Mesendoderm (in vitro differentiated cells): Measurements from ENCODE around the gene ITPR2.

Experiments used
- DNase-seq: peaks from one replicate; pipeline ENCODE4 v3.0.0; 2013
- H2AK5ac ChIP-seq: 2 replicates; pipeline ENCODE4 v1.6.1; 2013; ENCODE audit warnings: low read length, inconsistent platforms
- H2BK120ac ChIP-seq: 2 replicates; pipeline ENCODE4 v1.6.1; 2013; ENCODE audit warnings: low read depth, mild to moderate bottlenecking, low read length, moderate library complexity, mixed read lengths
- H2BK15ac ChIP-seq: replicated peaks from 2 replicates; pipeline ENCODE4 v1.6.1; 2013; ENCODE audit warnings: low read depth, mild to moderate bottlenecking, moderate library complexity
- H2BK5ac ChIP-seq: 2 replicates; pipeline ENCODE4 v1.6.1; 2013; ENCODE audit warnings: low read length, inconsistent platforms
- H3K18ac ChIP-seq: 2 replicates; pipeline ENCODE4 v1.6.1; 2013; ENCODE audit warnings: mild to moderate bottlenecking, low read length, mixed read lengths
- H3K23ac ChIP-seq: one replicate; pipeline ENCODE4 v1.6.1; 2013; ENCODE audit warnings: low read length
- H3K27ac ChIP-seq: 2 replicates; pipeline ENCODE4 v1.5.1; 2013; ENCODE audit warnings: low read depth, mild to moderate bottlenecking, inconsistent platforms, low read length, moderate library complexity
- H3K27me3 ChIP-seq: 2 replicates; pipeline ENCODE4 v1.6.1; 2013; ENCODE audit warnings: low read length, control low read depth, mild to moderate bottlenecking, inconsistent platforms; ENCODE audit not compliant: insufficient read depth, poor library complexity
- H3K36me3 ChIP-seq: 2 replicates; pipeline ENCODE4 v1.6.1; 2013; ENCODE audit warnings: low read length, inconsistent platforms; ENCODE audit not compliant: control insufficient read depth, insufficient read depth
- H3K4ac ChIP-seq: one replicate; pipeline ENCODE4 v1.6.1; 2013; ENCODE audit warnings: low read depth, mild to moderate bottlenecking, low read length, moderate library complexity
- H3K4me1 ChIP-seq: 2 replicates; pipeline ENCODE4 v1.6.1; 2013; ENCODE audit warnings: low read depth, low read length, inconsistent platforms; ENCODE audit not compliant: control insufficient read depth
- H3K4me2 ChIP-seq: 2 replicates; pipeline ENCODE4 v1.6.1; 2013; ENCODE audit warnings: low read length
- H3K4me3 ChIP-seq: 2 replicates; pipeline ENCODE4 v1.5.1; 2013; ENCODE audit warnings: mild to moderate bottlenecking, low read length
- H3K56ac ChIP-seq: one replicate; pipeline ENCODE4 v1.6.1; 2013; ENCODE audit warnings: low read length
- H3K79me1 ChIP-seq: 2 replicates; pipeline ENCODE4 v1.6.1; 2013; ENCODE audit warnings: low read length, inconsistent platforms
- H3K79me2 ChIP-seq: 2 replicates; pipeline ENCODE4 v1.6.1; 2013; ENCODE audit warnings: mild to moderate bottlenecking, low read length; ENCODE audit not compliant: control insufficient read depth, insufficient read depth
- H3K9ac ChIP-seq: 2 replicates; pipeline ENCODE4 v1.6.1; 2013; ENCODE audit warnings: low read length, inconsistent platforms
- H4K5ac ChIP-seq: one replicate; pipeline ENCODE4 v1.6.1; 2013; ENCODE audit warnings: low read length
- H4K8ac ChIP-seq: one replicate; pipeline ENCODE4 v1.6.1; 2013; ENCODE audit warnings: low read depth, mild to moderate bottlenecking, control low read depth, low read length, moderate library complexity
- WGBS: extraction: QIAGEN DNeasy Blood & Tissue Kit; methylation state at CpG from one replicate; pipeline ENCODE4 v1.1.7; 2013; ENCODE audit warnings: low lambda C conversion rate, missing lambda C conversion rate; ENCODE audit not compliant: insufficient coverage; ENCODE audit errors: extremely low coverage; 5-methylcytosine and 5-hydroxymethylcytosine counted together

Gene ITPR2

GRCh38 chr12:26813812-26814211 lies 19.2 kb downstream of the ITPR2 start:
- WGBS = no CpG with 5 or more reads among the region's 7 CpGs
- Histone ChIP-seq H3K79me2 (no peaks in the 10 kb centered on the region), H3K27me3 (no peaks in the 10 kb centered on the region), H3K9ac (no peak overlapping the region), H2BK5ac (no peak overlapping the region), H4K8ac (no peak overlapping the region), H3K27ac (no peak overlapping the region), H4K5ac (no peak overlapping the region), H2BK120ac (no peak overlapping the region), H3K4me2 (no peak overlapping the region), H3K36me3 (no peaks in the 10 kb centered on the region), H3K23ac (no peak overlapping the region), H3K4me3 (no peak overlapping the region), H3K18ac (no peak overlapping the region), H3K79me1 (no peaks in the 10 kb centered on the region), H3K56ac (no peak overlapping the region), H3K4ac (no peak overlapping the region), H2AK5ac (no peak overlapping the region), H2BK15ac (no peak overlapping the region), H3K4me1 (no peaks in the 10 kb centered on the region)
- no peak for DNase-seq

GRCh38 chr12:26810330-26810729 lies 22.7 kb downstream of the ITPR2 start:
- Histone ChIP-seq H3K79me1 (no peaks in the 10 kb centered on the region), H3K4me2 (no peak overlapping the region), H3K9ac (no peak overlapping the region), H2BK120ac (no peak overlapping the region), H2BK5ac (no peak overlapping the region), H3K56ac (no peak overlapping the region), H3K4me3 (no peak overlapping the region), H3K27me3 (no peaks in the 10 kb centered on the region), H3K27ac (no peak overlapping the region), H3K4me1 (no peaks in the 10 kb centered on the region), H4K5ac (no peak overlapping the region), H3K18ac (no peak overlapping the region), H3K79me2 (no peaks in the 10 kb centered on the region), H2BK15ac (no peak overlapping the region), H4K8ac (no peak overlapping the region), H3K23ac (no peak overlapping the region), H3K4ac (no peak overlapping the region), H3K36me3 (no peaks in the 10 kb centered on the region), H2AK5ac (no peak overlapping the region)
- DNase-seq = peak; percentile 66
- WGBS = no CpG with 5 or more reads among the region's 4 CpGs

DNA sequence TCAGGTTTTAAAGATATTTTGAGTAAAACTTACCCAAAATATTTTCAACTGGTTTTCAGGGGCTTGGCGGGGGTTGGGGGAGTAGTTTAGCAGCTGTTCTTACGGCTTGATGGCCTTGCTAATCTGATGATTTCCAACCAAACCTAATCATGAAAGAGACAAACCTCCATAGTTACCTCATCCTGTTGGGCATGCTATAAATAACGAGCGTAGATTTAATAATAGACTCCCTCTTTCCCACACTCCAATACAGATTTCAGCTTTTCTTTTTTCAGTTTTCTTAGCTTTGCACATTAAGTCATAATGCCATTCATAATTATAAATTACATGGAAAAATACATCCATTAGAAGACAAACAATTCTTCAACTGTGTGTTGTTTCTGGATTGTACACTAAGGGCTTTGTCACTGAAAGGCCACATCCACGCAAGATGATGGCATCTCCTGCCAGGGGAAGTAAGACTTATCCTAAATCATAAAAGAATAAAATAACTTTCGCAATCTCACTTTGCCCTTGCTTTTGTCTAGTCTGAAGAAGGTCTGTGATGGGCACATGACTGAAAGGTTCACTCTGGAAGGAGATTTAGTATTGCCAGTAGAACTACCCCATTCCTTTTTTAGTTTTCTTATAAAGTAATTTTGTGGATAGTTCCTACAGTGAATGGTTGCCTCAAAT lies 23.2 kb downstream of the ITPR2 start:
- no peak overlapping the region for H3K56ac ChIP-seq
- no peaks in the 10 kb centered on the region for H3K27me3 ChIP-seq
- H3K36me3 ChIP-seq = no peaks in the 10 kb centered on the region
- H3K18ac ChIP-seq = no peak overlapping the region
- no peak overlapping the region for H3K27ac ChIP-seq
- H3K4me2 ChIP-seq = no peak overlapping the region
- no CpG with 5 or more reads among the region's 6 CpGs for WGBS
- no peak overlapping the region for H3K9ac ChIP-seq
- H4K8ac ChIP-seq = no peak overlapping the region
- no peaks in the 10 kb centered on the region for H3K4me1 ChIP-seq
- H3K79me1 ChIP-seq = no peaks in the 10 kb centered on the region
- no peak overlapping the region for H3K23ac ChIP-seq
- H2BK120ac ChIP-seq = no peak overlapping the region
- H2BK5ac ChIP-seq = no peak overlapping the region
- DNase-seq = no peak
- H4K5ac ChIP-seq = no peak overlapping the region
- no peaks in the 10 kb centered on the region for H3K79me2 ChIP-seq
- no peak overlapping the region for H2AK5ac ChIP-seq
- no peak overlapping the region for H3K4me3 ChIP-seq
- no peak overlapping the region for H2BK15ac ChIP-seq
- no peak overlapping the region for H3K4ac ChIP-seq

GRCh38 chr12:26808766-26809476 lies 24.1 kb downstream of the ITPR2 start:
- no peaks in the 10 kb centered on the region for H3K79me2 ChIP-seq
- no peak overlapping the region for H4K8ac ChIP-seq
- H3K56ac ChIP-seq = no peak overlapping the region
- H3K27ac ChIP-seq = no peak overlapping the region
- H3K4ac ChIP-seq = no peak overlapping the region
- H3K4me1 ChIP-seq = no peaks in the 10 kb centered on the region
- H2BK120ac ChIP-seq = no peak overlapping the region
- no peak overlapping the region for H3K23ac ChIP-seq
- H3K79me1 ChIP-seq = no peaks in the 10 kb centered on the region
- H3K27me3 ChIP-seq = no peaks in the 10 kb centered on the region
- no peak overlapping the region for H3K4me3 ChIP-seq
- DNase-seq = no peak
- H3K9ac ChIP-seq = no peak overlapping the region
- no peak overlapping the region for H2AK5ac ChIP-seq
- no peak overlapping the region for H3K4me2 ChIP-seq
- WGBS = no CpG with 5 or more reads among the region's 3 CpGs
- no peaks in the 10 kb centered on the region for H3K36me3 ChIP-seq
- H4K5ac ChIP-seq = no peak overlapping the region
- no peak overlapping the region for H3K18ac ChIP-seq
- H2BK15ac ChIP-seq = no peak overlapping the region
- no peak overlapping the region for H2BK5ac ChIP-seq

DNA sequence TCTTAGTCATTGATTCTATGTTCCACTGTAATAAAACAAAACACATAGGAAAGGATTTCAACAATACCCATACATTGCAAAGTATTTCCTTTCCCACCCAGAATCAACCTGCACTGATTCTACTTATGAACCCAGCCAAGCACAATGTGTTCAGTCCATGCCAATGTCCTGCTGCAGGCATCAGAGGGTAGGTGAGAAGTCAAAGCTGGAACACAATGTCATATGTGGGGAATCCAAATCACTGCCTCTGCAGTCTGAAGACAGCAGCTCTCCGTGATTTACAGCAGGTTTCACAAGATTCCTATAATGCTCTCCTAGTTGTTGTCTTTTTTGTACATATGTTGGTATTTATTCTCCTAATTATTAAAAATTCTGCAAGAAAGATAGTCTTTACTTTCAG lies 25.7 kb downstream of the ITPR2 start:
- Histone ChIP-seq H2BK120ac (no peak overlapping the region), H3K4ac (no peak overlapping the region), H2BK5ac (no peak overlapping the region), H3K27me3 (no peaks in the 10 kb centered on the region), H3K4me2 (no peak overlapping the region), H3K56ac (no peak overlapping the region), H3K23ac (no peak overlapping the region), H3K27ac (no peak overlapping the region), H3K36me3 (no peaks in the 10 kb centered on the region), H4K8ac (no peak overlapping the region), H3K4me3 (no peak overlapping the region), H3K79me2 (no peaks in the 10 kb centered on the region), H4K5ac (no peak overlapping the region), H2BK15ac (no peak overlapping the region), H3K18ac (no peak overlapping the region), H3K79me1 (no peaks in the 10 kb centered on the region), H2AK5ac (no peak overlapping the region), H3K9ac (no peak overlapping the region), H3K4me1 (no peaks in the 10 kb centered on the region)
- DNase-seq = no peak
- WGBS = no CpG with 5 or more reads among the region's 1 CpG
